CD4-positive, alpha-beta T cell treated with Interleukin-12 subunit alpha and Interleukin-12 subunit beta, for 1 hour (primary cell): ENCODE data around the gene FURIN.
"Not testable (repeated sequence)": the region's sequence is repeated elsewhere in the genome, so short reads cannot be mapped to it uniquely, and the experiment has no call there.

Experiments used
- DNase-seq: peaks from one replicate; pipeline ENCODE4 v3.0.0-alpha.2; 2020

Gene FURIN

GRCh38 chr15:90918034-90918788 lies 49.8 kb downstream of the FURIN start:
- no peak for DNase-seq

DNA sequence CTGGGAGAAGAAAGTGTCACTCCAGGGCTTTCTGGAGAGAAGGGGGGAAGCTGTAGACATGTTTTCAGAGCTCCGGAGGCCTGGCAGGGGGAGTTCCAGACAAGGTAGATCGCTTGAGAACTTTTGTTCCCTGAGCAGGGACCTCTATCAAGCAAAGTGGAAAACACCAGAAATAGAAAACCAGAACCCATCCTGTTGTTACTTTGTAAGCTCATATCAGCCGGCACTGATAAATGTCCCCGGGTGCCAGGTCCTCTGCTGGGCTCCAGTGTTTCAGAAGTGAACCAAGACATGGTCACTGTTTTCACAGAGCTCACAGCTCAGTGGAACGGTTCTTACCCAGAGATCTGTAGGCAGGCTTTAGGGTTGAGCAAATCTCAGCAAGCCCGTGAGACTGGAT lies 50.4 kb downstream of the FURIN start:
- DNase-seq, result no peak

- no peak for DNase-seq
These were observed 53.5 kb downstream of the FURIN start for GRCh38 chr15:90921887-90922286.

DNA sequence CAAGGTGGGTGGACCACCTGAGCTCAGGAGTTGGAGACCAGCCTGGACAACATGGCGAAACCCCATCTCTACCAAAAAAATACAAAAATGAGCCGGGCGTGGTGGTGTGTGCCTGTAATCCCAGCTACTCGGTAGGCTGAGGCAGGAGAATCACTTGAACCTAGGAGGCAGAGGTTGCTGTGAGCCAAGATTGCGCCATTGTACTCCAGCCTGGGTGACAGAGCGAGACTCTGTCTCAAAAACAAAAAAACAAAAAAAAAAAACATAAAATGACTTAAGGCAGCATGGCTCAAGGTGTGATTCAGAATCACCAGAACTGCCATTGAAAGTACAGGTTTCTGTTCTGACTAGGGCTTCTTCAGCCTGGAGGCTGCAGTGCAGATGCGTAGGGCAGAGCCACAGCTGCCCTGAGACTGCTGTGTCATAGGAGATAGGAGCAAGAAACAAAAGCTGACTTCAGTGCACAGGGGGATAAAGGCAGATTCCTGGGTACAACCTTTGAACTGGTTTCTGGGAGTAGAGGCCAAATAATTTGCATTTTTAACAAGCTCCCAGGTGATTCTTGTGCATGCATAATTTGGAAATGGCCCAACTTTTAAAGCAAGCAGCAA lies 54.4 kb downstream of the FURIN start:
- not testable (repeated sequence) for DNase-seq

DNA sequence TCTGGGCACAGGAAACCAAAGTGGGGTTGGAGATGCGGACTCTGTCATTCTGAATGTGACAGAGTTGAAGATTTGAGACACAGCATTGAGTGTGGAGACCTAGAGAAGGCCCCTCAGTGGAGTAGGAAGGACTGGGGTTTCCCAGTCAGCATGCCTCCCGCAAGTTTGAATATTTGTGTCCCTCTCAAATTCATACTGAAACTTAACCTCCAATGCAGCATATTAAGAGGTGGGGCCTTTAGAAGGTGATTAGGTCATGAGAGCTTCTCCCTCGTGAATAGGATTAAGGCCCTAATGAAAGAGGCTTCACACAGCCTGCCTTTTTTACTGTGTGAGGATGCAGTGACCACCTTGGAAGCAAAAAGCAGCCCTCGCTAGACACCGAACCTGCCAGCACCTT lies 56.0 kb downstream of the FURIN start:
- no peak for DNase-seq

GRCh38 chr15:90926766-90927165 lies 58.4 kb downstream of the FURIN start:
- DNase-seq, result not testable (repeated sequence)

DNA sequence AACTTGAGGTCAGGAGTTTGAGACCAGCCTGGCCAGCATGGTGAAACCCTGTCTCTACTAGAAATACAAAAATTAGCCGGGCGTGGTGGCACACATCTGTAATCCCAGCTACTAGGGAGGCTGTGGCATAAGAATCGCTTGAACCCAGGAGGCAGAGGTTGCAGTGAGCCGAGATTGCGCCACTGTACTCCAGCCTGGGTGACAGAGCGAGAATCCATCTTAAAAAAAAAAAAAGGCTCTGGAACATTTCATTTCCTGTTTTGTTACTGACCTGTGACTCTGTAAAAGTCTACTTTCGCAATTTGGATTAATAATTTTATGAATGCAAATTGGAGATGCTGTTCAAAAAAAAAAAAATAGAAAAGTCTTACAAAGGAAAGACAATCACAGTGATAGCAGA lies 59.7 kb downstream of the FURIN start:
- not testable (repeated sequence) for DNase-seq

GRCh38 chr15:90929246-90930019 lies 61.0 kb downstream of the FURIN start:
- no peak for DNase-seq

GRCh38 chr15:90930861-90931574 lies 62.6 kb downstream of the FURIN start:
- DNase-seq, result no peak

GRCh38 chr15:90931575-90931827 lies 63.1 kb downstream of the FURIN start:
- no peak for DNase-seq

DNA sequence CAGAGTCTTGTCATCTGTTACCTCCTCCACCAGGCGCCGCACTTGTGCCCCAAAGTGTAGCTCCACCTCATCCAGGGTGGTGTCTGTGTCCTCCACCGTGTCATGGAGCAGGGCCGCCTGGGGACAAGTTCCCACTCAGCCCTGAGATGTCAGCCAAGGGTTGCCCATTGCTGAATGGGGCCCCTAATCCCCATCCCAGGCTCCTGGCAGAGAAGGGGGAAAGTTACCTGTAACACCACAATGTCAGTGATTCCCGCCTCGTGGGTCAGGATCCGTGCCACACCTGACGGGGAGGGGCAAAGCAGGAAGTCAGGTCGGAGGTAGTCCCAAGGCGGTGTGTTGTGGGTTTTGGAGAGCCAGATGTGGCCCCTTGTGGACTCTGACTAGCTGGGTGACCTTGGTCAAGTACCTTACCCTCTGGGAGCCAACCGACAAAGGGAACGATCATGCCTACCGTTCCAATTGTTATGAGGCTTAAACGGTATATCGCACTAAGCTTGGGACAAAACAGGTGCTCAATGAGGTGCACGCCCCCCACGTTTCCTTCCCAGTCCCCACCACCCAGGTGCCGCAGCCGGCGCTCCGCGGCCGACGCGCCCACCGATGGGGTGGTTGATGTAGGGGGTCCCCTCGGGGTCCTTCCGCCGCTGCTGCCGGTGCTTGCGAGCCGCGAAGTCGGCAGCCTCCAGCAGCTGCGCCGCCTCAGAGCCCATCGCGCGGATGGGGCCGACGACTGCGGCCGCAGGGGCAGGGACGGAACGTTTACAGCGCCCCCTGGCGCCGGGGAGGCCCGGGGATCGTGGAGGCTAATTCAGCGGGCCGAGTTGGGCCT lies 63.7 kb downstream of the FURIN start, which contains the start of gene HDDC3:
Gene HDDC3 (minus strand): TSS at position 722 of the 832 bp plus-strand sequence. CDS start 9 bp downstream, at position 713.
- DNase-seq, result peak; percentile 89

- no peak for DNase-seq
These were observed 64.2 kb downstream of the FURIN start for GRCh38 chr15:90932660-90932991.
